ENCODE results near the gene CABLES2. TPM values are rescaled to one million over a fixed set of nuclear protein-coding genes. Genes with fewer than 3 reads are reported as not detected.

Gene CABLES2
- total RNA-seq, 1 experiment from 2014 or later = 12.4 TPM

- H3K4me2 ChIP-seq (ENCODE audit: low read length) = no peak overlapping the region
- no peak overlapping the region for H3K27ac ChIP-seq (ENCODE audit: low read length)
- H3K9me2 ChIP-seq (replicated peaks; ENCODE audit: low read length) = no peaks in the 10 kb centered on the region
- H3K4me3 ChIP-seq (ENCODE audit: low read length) = no peak overlapping the region
- H3K27me3 ChIP-seq (ENCODE audit: low read length) = no peaks in the 10 kb centered on the region
- H3K79me2 ChIP-seq (ENCODE audit: low read length) = no peaks in the 10 kb centered on the region
- no peak for TF ChIP-seq EZH2phosphoT487 (IDR thresholded peaks at IDR 0.05; ENCODE audit: borderline replicate concordance, low read length)
- no peak for TF ChIP-seq CTCF (conservative IDR thresholded peaks at IDR 0.05; ENCODE audit: low read depth, low read length)
- TF ChIP-seq EZH2 (IDR thresholded peaks at IDR 0.05; ENCODE audit: low read length, unreplicated experiment) = no peak
- H3K36me3 ChIP-seq (ENCODE audit: low read depth, low read length) = no peaks in the 10 kb centered on the region
- H3K4me1 ChIP-seq (ENCODE audit: insufficient read depth, low read length) = no peaks in the 10 kb centered on the region
- BruUV-seq (replicated peaks) = no TSS peak
- no peak for ATAC-seq
- intact Hi-C loops (cut with micrococcal nuclease) = no loop called here
- no peak for DNase-seq
- no peaks in the 10 kb centered on the region for H3K9me3 ChIP-seq (ENCODE audit: low read length)
- no peak overlapping the region for H3K9ac ChIP-seq (ENCODE audit: low read length)
- H4K20me1 ChIP-seq (ENCODE audit: low read length) = no peaks in the 10 kb centered on the region
- no peaks in the 10 kb centered on the region for H3F3A ChIP-seq (ENCODE audit: low read length, unreplicated experiment)
- H2AFZ ChIP-seq (ENCODE audit: low read length) = no peak overlapping the region
- ChIA-PET POLR2A (ENCODE audit: unreplicated experiment) (no interaction called here), CTCF (no interaction called here)
These were observed 38.7 kb upstream of the CABLES2 start for GRCh38 chr20:62445553-62446340.

GRCh38 chr20:62444286-62444685, 37.2 kb upstream of the CABLES2 start:
- Histone ChIP-seq H2AFZ (ENCODE audit: low read length) (no peak overlapping the region), H3K9me3 (ENCODE audit: low read length) (no peaks in the 10 kb centered on the region), H3K4me1 (ENCODE audit: insufficient read depth, low read length) (no peaks in the 10 kb centered on the region), H3K9ac (ENCODE audit: low read length) (no peak overlapping the region), H3K79me2 (ENCODE audit: low read length) (no peaks in the 10 kb centered on the region), H3K36me3 (ENCODE audit: low read depth, low read length) (no peaks in the 10 kb centered on the region), H3K4me2 (ENCODE audit: low read length) (no peak overlapping the region), H3K27me3 (ENCODE audit: low read length) (peaks cover 5% of the 10 kb centered on the region; the same call in 1 of the 2 replicates), H3F3A (ENCODE audit: low read length, unreplicated experiment) (no peaks in the 10 kb centered on the region), H3K27ac (ENCODE audit: low read length) (no peak overlapping the region), H4K20me1 (ENCODE audit: low read length) (no peaks in the 10 kb centered on the region), H3K9me2 (replicated peaks; ENCODE audit: low read length) (no peaks in the 10 kb centered on the region), H3K4me3 (ENCODE audit: low read length) (no peak overlapping the region)
- intact Hi-C loops (cut with micrococcal nuclease) = no loop called here
- DNase-seq = no peak
- no peak for ATAC-seq
- no TSS peak for BruUV-seq (replicated peaks)
- CTCF ChIA-PET = no interaction called here
- no peak for TF ChIP-seq EZH2phosphoT487 (IDR thresholded peaks at IDR 0.05; ENCODE audit: borderline replicate concordance, low read length)
- TF ChIP-seq CTCF (conservative IDR thresholded peaks at IDR 0.05; ENCODE audit: low read depth, low read length) = no peak
- TF ChIP-seq EZH2 (IDR thresholded peaks at IDR 0.05; ENCODE audit: low read length, unreplicated experiment) = no peak
- POLR2A ChIA-PET (ENCODE audit: unreplicated experiment) = no interaction called here

- ATAC-seq (no peak), DNase-seq (no peak)
- POLR2A ChIA-PET (ENCODE audit: unreplicated experiment) = no interaction called here
- Histone ChIP-seq H3K9ac (ENCODE audit: low read length) (no peak overlapping the region), H3K79me2 (ENCODE audit: low read length) (no peaks in the 10 kb centered on the region), H3K4me1 (ENCODE audit: insufficient read depth, low read length) (no peaks in the 10 kb centered on the region), H3F3A (ENCODE audit: low read length, unreplicated experiment) (no peaks in the 10 kb centered on the region), H3K27ac (ENCODE audit: low read length) (no peak overlapping the region), H3K4me3 (ENCODE audit: low read length) (no peak overlapping the region), H3K36me3 (ENCODE audit: low read depth, low read length) (no peaks in the 10 kb centered on the region), H3K9me3 (ENCODE audit: low read length) (no peaks in the 10 kb centered on the region), H4K20me1 (ENCODE audit: low read length) (no peaks in the 10 kb centered on the region), H3K27me3 (ENCODE audit: low read length) (peaks cover 5% of the 10 kb centered on the region; the same call in 1 of the 2 replicates), H2AFZ (ENCODE audit: low read length) (no peak overlapping the region), H3K9me2 (replicated peaks; ENCODE audit: low read length) (no peaks in the 10 kb centered on the region), H3K4me2 (ENCODE audit: low read length) (no peak overlapping the region)
- intact Hi-C loops (cut with micrococcal nuclease) = no loop called here
- CTCF ChIA-PET = no interaction called here
- BruUV-seq (replicated peaks) = no TSS peak
- TF ChIP-seq CTCF (conservative IDR thresholded peaks at IDR 0.05; ENCODE audit: low read depth, low read length) (no peak), EZH2 (IDR thresholded peaks at IDR 0.05; ENCODE audit: low read length, unreplicated experiment) (no peak), EZH2phosphoT487 (IDR thresholded peaks at IDR 0.05; ENCODE audit: borderline replicate concordance, low read length) (no peak)
These were observed 35.0 kb upstream of the CABLES2 start for GRCh38 chr20:62441987-62442539.

Data from PC-3 (cell line).